LNCAP (cell line): ENCODE data around the gene NKD1.

Experiments used
- TF ChIP-seq, protein P1 (sequence below): fragments of 450-650 bp; IDR thresholded peaks from 2 replicates; pipeline ENCODE4 v1.5.1; 2017; ENCODE audit warnings: mild to moderate bottlenecking

NKD1 gene

DNA sequence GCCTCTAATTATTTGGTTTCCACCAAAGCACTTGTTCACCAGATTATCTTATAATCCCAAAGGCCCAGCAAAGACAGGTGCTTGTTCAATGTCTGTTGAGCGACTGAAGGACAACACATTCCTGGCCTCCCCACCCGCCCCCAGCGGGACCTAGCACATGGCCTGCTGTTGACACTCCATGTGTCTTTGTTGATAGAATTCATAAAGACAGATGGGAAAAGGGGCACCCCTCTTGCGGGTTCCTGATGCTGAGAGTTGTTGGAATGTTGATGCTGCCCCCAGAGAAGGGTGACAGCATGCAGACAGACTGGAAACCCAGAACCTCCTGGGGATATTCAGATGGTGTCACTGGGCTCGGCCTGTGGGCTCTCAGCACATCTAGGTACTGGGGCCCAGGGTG is 96.0 kb downstream of the NKD1 start:
- TF ChIP-seq, protein P1, sequence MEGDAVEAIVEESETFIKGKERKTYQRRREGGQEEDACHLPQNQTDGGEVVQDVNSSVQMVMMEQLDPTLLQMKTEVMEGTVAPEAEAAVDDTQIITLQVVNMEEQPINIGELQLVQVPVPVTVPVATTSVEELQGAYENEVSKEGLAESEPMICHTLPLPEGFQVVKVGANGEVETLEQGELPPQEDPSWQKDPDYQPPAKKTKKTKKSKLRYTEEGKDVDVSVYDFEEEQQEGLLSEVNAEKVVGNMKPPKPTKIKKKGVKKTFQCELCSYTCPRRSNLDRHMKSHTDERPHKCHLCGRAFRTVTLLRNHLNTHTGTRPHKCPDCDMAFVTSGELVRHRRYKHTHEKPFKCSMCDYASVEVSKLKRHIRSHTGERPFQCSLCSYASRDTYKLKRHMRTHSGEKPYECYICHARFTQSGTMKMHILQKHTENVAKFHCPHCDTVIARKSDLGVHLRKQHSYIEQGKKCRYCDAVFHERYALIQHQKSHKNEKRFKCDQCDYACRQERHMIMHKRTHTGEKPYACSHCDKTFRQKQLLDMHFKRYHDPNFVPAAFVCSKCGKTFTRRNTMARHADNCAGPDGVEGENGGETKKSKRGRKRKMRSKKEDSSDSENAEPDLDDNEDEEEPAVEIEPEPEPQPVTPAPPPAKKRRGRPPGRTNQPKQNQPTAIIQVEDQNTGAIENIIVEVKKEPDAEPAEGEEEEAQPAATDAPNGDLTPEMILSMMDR, result no peak

DNA sequence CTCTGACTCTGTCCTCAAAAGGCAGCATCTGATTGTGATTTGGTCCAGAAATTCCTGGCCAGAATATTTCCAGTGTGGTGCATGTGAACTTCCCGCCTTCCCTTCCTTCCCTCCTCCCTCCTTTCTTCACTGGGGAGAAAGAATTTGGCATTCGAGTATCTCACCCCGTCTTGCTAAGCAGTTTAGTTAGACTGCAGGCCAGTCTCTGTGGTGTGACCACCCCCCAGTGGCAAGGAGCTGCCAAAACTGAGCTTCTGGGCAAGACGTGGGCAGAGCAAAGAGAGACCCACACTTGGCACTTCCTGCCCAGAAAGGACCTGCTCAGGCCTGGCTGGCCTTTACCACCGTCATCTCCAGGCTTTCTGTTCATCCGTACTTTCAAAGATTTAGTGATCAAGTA is 96.5 kb downstream of the NKD1 start:
- TF ChIP-seq, protein P1, result peak; percentile 33

DNA sequence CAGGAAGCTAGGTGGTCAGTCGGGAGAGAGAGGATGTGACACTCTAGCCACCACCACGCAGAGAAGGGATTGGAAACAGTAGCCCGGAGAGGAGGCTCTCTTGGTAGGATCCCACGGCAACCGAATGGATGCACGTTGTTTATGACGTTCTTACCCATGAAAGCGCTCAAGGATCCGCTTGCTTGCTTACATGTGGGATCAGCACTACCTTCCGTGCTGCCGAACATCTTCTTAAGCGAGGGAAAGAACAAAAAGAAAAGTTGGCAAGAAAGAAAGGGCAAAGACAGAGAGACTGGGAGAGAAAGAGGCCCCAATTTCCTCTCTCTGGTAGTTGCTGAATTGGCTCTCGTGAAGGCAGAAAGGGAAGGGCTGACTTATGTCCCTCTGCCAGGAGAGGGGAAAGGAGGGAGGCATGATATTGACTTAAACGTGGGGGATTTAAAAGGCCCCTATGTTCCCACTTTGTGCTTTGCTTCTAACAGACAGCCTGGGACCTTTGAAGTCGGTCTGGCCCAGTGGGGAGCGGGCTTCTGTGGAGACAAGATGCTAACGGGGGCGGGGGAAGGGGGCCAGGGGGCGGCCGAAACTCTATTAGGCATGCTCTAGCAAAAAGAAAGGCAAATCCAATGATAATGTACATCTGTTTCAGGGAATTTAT is 97.5 kb downstream of the NKD1 start:
- TF ChIP-seq, protein P1, result no peak

DNA sequence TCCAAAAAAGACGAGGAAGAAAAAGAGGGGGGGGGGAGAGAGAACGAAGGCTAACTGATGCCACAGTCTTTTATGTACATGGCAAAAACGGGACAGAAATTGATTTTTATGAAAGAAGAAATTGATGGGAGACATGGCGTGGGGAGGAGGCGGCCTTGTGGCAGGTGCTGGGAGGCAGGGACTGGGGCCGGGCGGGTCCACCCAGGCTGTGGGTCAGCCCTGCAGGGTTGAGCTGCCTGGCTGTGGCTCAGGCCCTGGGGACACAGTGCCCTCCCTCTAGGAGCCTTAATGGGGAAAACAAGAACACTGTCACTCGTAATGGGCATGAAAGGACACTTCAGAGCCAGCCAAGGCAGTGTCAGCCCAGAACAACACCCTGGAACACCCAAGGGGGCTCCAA is 98.1 kb downstream of the NKD1 start:
- TF ChIP-seq, protein P1, result no peak

DNA sequence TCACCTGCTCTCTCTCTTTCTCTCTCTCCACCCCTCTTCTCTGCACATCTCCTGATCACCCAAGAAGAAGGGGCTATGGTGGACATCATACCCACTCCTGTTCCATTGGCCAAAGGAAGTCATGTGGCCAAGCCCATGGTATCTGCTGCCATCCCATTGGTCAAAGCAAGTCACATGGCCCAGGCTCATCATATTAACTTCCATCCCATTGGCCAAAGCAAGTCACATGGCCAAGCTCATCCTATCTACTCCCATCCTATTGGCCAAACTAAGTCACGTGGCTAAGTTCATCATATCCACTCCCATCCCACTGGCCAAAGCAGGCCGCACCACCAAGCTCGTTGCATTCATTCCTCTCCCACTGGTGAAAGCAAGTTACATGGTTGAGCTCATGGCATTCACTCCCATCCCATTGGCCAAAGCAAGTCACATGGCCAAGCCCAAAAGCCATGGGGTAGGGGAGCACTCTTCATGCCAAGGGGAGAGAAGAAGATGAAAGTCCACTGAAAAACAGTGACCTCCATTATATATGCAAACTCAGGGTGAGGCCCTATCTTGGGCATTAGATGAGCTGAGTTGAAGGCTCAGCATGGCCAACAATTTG is 103.7 kb downstream of the NKD1 start:
- TF ChIP-seq, protein P1, result no peak

DNA sequence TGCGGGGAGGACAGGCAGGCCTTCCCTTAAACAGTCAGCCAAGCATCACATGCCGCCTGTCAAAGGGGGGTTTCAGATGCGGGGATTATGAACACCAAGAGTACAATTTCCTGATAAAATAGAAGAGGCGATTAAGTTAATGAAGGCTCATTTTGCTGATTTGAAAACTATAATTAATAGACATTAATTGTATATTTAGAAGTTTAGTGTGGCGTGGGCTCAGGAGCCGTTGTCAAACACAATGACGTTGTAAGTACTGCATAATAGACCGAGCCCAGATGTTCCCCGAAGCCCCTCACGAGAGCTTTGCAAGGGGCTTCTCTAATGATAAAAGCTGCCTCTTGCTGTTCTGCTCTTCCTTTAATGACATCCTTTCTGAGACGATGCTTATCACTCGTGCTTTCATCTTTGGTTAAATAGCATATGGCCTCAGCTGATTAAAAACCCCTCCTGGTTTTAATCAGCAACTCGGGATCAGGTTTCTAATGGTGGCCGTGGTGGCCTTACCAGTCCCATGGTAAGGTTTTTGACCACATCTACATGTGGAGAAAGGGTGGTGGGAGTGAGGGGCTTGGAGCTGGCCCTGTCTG is 104.7 kb downstream of the NKD1 start:
- TF ChIP-seq, protein P1, result no peak

DNA sequence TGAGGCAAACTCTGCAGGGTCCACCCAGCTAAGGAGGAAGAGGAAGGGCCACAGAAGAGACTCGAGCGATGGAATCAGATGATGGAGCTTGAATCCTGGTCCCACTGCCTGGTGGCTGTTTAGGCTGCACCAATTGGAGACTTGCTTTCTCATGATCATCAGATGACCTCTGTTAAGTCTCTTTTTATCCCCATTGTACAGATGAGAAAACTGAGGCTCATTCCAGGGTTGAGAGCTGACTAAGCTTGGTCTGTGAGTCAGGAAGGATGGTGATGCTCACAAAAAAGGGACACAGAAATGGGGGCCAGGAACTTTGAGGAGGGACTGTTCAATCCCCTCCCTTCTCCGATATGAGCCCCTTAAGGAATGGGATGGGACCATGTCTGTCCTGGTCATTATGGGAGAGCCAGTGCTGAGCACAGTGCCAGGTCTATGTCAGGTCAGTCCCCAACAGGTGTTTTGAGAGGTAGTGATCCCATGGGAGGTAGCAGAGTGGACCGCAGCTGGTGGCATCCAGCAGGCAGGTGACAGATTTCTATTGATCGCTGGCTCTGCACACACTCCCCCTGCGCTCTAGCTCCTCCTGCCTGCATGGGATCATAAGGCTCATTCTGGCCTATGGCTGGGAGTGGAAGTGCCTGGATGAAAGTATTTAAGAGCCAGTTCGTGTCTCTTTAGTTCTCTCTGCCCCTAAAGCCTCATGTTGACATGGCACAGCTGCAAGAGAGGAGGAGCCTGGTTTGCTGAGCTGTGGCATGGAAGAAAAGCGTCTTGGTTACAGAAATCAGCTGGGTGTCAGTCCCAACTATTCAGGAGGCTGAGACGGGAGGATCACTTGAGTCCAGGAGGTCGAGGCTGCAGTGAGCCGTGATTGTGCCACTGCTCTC is 105.7 kb downstream of the NKD1 start:
- TF ChIP-seq, protein P1, result no peak
